Upper lobe of right lung (tissue), 1 donor: ENCODE data around the gene STXBP2. TPM values are rescaled to one million over a fixed set of nuclear protein-coding genes. Genes with fewer than 3 reads are reported as not detected.

Source experiments
- ATAC-seq: fragments of 200-7000 bp; cut with Tn5 transposase; one replicate; pipeline ENCODE4 v1.9.1; 2020; ENCODE audit warnings: mild to moderate bottlenecking, moderate library complexity
- DNase-seq: peaks from one replicate; pipeline ENCODE4 v3.0.0-alpha.2; 2020
- H3K27ac ChIP-seq: fragments of 200-600 bp; one replicate; pipeline ENCODE4 v1.8.0; 2022
- H3K27me3 ChIP-seq: fragments of 200-600 bp; one replicate; pipeline ENCODE4 v1.8.0; 2022; ENCODE audit warnings: mild to moderate bottlenecking
- H3K36me3 ChIP-seq: fragments of 200-600 bp; one replicate; pipeline ENCODE4 v1.8.0; 2022
- H3K4me1 ChIP-seq: fragments of 200-600 bp; one replicate; pipeline ENCODE4 v1.8.0; 2022
- H3K4me3 ChIP-seq: fragments of 200-600 bp; one replicate; pipeline ENCODE4 v1.8.0; 2022; ENCODE audit warnings: mild to moderate bottlenecking
- H3K9me3 ChIP-seq: fragments of 200-600 bp; one replicate; pipeline ENCODE4 v1.8.0; 2022
- intact Hi-C: fragments of 100-400 bp; cut with DNase I; formaldehyde crosslinking; loops from one replicate; pipeline ENCODE4 v1.11.0; 2022
- total RNA-seq: library from RNA; stranded (reverse); fragmentation: NEBNext Ultra II Directional; extraction: Animal tissue kit (Norgen Biotek cat#: 25700); gene quantifications from one replicate; pipeline ENCODE4 v1.2.1, GENCODE V29; 2021
- TF ChIP-seq, protein P1 (sequence below): fragments of 200-600 bp; IDR thresholded peaks from one replicate; pipeline ENCODE4 v1.8.0; 2022; ENCODE audit warnings: antibody characterized with exemption
- donor health status: DM: no; HTN: yes; CAD: no; lungs with severe emphysema.

The STXBP2 gene
- total RNA-seq, 1 donor from 2014 or later, result 162 TPM

DNA sequence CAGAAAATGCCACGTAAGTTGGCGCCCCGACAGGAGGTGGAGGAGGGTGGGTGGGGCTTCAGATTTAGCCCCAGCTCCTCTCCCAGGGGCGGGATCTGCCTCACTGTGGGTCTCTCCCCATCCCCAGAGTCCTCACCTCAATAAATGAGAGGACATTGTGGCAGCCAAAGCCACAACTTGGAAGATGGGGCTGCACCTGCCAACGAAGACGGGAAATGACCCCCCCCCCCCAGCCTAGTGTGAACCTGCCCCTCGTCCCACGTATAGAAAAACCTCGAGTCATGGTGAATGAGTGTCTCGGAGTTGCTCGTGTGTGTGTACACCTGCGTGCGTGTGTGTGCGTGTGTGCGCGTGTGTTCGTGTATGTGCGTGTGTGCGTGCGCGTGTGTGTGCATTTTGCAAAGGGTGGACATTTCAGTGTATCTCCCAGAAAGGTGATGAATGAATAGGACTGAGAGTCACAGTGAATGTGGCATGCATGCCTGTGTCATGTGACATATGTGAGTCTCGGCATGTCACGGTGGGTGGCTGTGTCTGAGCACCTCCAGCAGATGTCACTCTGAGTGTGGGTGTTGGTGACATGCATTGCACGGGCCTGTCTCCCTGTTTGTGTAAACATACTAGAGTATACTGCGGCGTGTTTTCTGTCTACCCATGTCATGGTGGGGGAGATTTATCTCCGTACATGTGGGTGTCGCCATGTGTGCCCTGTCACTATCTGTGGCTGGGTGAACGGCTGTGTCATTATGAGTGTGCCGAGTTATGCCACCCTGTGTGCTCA is 42.3 kb downstream of the STXBP2 start:
- Histone ChIP-seq H3K9me3 (no peaks in the 10 kb centered on the region), H3K4me3 (peak overlapping the region; percentile 100), H3K36me3 (peaks cover 16% of the 10 kb centered on the region), H3K4me1 (peaks cover 6% of the 10 kb centered on the region), H3K27ac (no peak overlapping the region), H3K27me3 (no peaks in the 10 kb centered on the region)
- peak; percentile 3 for ATAC-seq
- intact Hi-C loops, result no loop called here
- TF ChIP-seq, protein P1, sequence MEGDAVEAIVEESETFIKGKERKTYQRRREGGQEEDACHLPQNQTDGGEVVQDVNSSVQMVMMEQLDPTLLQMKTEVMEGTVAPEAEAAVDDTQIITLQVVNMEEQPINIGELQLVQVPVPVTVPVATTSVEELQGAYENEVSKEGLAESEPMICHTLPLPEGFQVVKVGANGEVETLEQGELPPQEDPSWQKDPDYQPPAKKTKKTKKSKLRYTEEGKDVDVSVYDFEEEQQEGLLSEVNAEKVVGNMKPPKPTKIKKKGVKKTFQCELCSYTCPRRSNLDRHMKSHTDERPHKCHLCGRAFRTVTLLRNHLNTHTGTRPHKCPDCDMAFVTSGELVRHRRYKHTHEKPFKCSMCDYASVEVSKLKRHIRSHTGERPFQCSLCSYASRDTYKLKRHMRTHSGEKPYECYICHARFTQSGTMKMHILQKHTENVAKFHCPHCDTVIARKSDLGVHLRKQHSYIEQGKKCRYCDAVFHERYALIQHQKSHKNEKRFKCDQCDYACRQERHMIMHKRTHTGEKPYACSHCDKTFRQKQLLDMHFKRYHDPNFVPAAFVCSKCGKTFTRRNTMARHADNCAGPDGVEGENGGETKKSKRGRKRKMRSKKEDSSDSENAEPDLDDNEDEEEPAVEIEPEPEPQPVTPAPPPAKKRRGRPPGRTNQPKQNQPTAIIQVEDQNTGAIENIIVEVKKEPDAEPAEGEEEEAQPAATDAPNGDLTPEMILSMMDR, result peak; percentile 9
- no peak for DNase-seq

DNA sequence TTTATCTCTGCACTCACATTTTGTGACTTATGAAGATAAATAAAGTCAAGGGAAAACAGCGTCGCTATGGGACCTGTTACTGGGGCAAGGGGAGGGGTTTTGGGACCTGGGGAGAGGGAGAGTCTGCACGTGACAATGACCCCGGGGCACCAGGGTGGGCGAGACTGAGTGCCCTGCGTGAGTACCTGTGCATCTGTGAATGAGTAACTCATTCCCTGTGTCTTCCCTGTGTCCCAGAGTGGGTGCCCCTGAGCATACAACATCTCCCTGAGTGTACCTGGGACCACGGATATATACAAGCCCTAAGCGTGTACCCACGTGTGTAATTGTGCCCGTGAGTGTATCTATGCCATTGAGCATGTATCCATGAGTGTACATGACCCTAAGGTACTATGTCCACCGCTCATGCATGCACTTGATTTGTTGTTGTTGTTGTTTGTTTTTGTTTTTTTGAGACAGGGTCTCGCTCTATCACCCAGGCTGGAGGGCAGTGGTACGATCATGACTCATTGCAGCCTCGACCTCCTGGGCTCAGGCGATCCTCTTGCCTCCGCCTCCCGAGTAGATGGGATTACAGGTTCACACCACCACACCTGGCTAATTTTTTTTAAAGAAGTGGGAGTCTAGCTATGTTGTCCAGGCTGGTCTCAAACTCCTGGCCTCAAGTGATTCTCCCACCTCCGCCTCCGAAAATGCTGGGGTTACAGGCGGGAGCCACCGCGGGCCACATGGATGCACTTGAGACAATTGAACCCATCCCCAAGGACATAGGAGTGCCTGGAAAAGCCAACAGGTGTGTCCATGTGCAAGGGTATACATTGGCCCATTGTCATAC is 43.1 kb downstream of the STXBP2 start:
- intact Hi-C loops, result loop anchor here (10.0 kb wide), 1 partner anchor 125 kb away; no protein-coding TSS in a partner anchor
- H3K27me3 ChIP-seq, result no peaks in the 10 kb centered on the region

DNA sequence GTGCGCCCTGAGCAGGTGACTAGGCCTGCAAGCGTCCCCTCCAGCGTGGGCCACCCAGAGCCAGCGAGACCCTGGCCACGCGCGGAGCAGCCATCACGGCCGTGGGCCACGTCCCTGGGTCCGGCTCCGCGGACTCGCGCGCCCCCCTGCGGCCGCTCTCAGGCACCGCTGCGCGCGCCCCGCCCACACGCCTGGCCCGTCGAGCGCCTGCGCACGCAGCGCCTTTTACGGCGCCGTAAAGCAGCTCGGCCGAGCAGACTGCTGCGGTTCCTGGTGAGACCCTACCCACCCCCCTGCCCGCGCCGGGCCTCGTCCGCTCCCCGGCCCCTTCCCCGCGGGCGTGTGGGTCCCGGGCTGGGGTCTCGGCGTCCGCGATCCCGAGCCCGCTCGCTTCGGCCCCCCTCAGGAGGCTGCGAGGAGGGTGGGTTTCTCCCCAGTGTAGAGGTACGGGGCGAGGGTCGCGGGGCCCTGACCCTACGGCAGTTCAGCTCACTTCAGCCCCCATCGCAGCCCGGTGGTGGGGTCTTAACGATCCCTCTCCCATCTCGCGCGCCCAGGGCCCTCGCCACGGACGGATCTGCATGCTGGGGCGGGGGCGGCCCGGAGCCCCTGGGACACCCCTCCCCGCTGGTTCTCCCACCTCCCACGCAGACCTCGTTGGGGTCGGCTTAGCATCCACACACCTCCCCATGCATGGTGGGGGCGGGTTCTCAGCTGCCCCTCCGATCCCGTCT is 43.9 kb downstream of the STXBP2 start, which contains the start of gene TRAPPC5:
TSS of gene TRAPPC5 (plus strand) at position 228 of the 734 bp plus-strand sequence. CDS start 1,421 bp downstream, outside the sequence.
- Histone ChIP-seq H3K27me3 (no peaks in the 10 kb centered on the region), H3K4me3 (peak within 1 kb of the TSS; percentile 100), H3K9me3 (no peaks in the 10 kb centered on the region), H3K4me1 (peaks cover 6% of the 10 kb centered on the region), H3K27ac (peak within 1 kb of the TSS; percentile 92), H3K36me3 (peaks cover 25% of the 10 kb centered on the region)
- TF ChIP-seq, protein P1, result peak; percentile 91
- intact Hi-C loops, result loop anchor here (10.0 kb wide), 1 partner anchor 124 kb away; no protein-coding TSS in a partner anchor
- DNase-seq, result peak; percentile 94
- peak; percentile 91 for ATAC-seq

More for the DNA sequence above, 43.1 kb downstream of the STXBP2 start:
- Histone ChIP-seq H3K4me1 (peaks cover 6% of the 10 kb centered on the region), H3K9me3 (no peaks in the 10 kb centered on the region), H3K27ac (no peak overlapping the region), H3K4me3 (peak overlapping the region; percentile 100), H3K36me3 (peaks cover 22% of the 10 kb centered on the region)
- no peak for ATAC-seq
- no peak for DNase-seq
- TF ChIP-seq, protein P1, result no peak

DNA sequence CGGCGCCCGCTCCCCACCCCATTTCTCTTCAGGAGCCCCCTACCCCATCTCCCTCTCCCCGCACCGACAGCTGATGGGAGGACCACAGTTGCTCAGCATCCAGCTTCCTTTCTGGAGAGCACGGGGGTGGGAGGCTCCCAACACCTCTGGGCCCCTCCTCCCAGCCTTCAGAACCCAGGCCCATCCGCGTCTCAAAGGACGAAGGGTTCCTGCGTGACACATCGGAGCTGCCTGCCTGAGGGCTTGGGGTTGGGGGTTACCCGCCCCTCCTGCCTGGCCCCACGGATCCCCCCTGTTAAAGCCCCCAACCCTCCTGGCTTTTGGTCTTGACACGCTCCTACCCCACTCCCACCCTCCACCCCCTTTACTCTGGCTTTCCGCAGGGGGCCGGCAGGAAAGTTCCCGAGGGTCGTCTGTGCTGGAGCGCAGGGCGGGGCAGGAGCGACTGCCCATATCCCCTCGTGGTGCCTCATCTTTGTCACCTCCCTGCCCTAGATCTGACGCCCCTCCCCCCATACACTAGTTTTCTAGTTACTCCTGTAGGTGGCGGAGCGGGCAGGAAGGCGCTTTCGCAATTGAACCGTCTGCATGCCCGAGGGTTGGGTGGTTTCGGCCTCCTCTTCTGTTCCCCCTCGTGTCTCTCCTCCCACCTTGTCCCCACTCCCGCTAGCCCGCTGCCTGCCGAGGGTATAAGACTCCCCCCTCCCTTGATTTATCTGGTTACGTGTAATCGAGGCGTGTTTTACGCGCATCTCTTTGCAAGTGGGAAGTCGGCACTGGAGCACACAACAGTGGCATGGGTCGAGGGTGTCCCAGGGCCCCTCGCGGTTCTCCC is 44.6 kb downstream of the STXBP2 start:
- no peaks in the 10 kb centered on the region for H3K27me3 ChIP-seq
- H3K4me3 ChIP-seq, result peak overlapping the region; percentile 100
- H3K27ac ChIP-seq, result peak overlapping the region; percentile 92
- TF ChIP-seq, protein P1, result peak; percentile 39
- peak; percentile 90 for DNase-seq
- peaks cover 6% of the 10 kb centered on the region for H3K4me1 ChIP-seq
- intact Hi-C loops, result loop anchor here (10.0 kb wide), 1 partner anchor 123 kb away; no protein-coding TSS in a partner anchor
- peaks cover 25% of the 10 kb centered on the region for H3K36me3 ChIP-seq
- peak; percentile 69 for ATAC-seq
- H3K9me3 ChIP-seq, result no peaks in the 10 kb centered on the region
